H1 (cell line): Measurements from ENCODE around the gene MED19. TPM values are rescaled to one million over a fixed set of nuclear protein-coding genes. Genes with fewer than 3 reads are reported as not detected.
"Not testable (repeated sequence)": the region's sequence is repeated elsewhere in the genome, so short reads cannot be mapped to it uniquely, and the experiment has no call there.

Experiments
- CTCF ChIA-PET: fragments of 300-600 bp; sonication (Branson Sonifier 250); formaldehyde crosslinking; loops from one replicate; lab custom pipeline; 2021; ENCODE audit not compliant: partially characterized antibody; lab: Charles Lee
- POLR2A ChIA-PET: fragments of 300-600 bp; sonication (Branson Sonifier 250); formaldehyde crosslinking; loops from one replicate; lab custom pipeline; 2021; ENCODE audit warnings: inconsistent platforms; ENCODE audit not compliant: partially characterized antibody; lab: Charles Lee
- DNase-seq, 2 experiments: peaks; one replicate each; pipeline versions ENCODE4 v3.0.0 to v3.0.0-alpha.2; 2010 to 2022; ENCODE audit warnings: low spot score in 2 of 2, low read depth in 1 of 2, mixed read lengths in 1 of 2
- FAIRE-seq: peaks from 2 replicates; lab custom pipeline; 2011; peaks lifted over from hg19 to GRCh38; lab: Jason Lieb, UNC
- H2AFZ ChIP-seq: 2 replicates; pipeline ENCODE4 v1.8.1; 2012; ENCODE audit warnings: low read length, inconsistent platforms
- H2AK5ac ChIP-seq: 2 replicates; pipeline ENCODE4 v1.6.1; 2013; ENCODE audit warnings: low read depth, low read length
- H2BK120ac ChIP-seq: replicated peaks from 2 replicates; pipeline ENCODE3; 2013; ENCODE audit warnings: low read depth, low read length, inconsistent platforms
- H2BK12ac ChIP-seq: 2 replicates; pipeline ENCODE4 v1.6.1; 2013; ENCODE audit warnings: low read depth, low read length
- H2BK15ac ChIP-seq: 2 replicates; pipeline ENCODE4 v1.6.1; 2013; ENCODE audit warnings: low read length
- H2BK20ac ChIP-seq: 2 replicates; pipeline ENCODE4 v1.6.1; 2013; ENCODE audit warnings: low read length
- H2BK5ac ChIP-seq: 2 replicates; pipeline ENCODE4 v1.6.1; 2013; ENCODE audit warnings: low read depth, low read length
- H3K14ac ChIP-seq: 2 replicates; pipeline ENCODE4 v1.6.1; 2013; ENCODE audit warnings: inconsistent platforms; ENCODE audit not compliant: insufficient read length
- H3K18ac ChIP-seq: 2 replicates; pipeline ENCODE4 v1.6.1; 2013; ENCODE audit warnings: low read length; ENCODE audit errors: extremely low read depth
- H3K23ac ChIP-seq: 2 replicates; pipeline ENCODE4 v1.6.1; 2013; ENCODE audit warnings: inconsistent platforms; ENCODE audit not compliant: insufficient read length
- H3K23me2 ChIP-seq: 2 replicates; pipeline ENCODE4 v1.6.1; 2013; ENCODE audit warnings: low read depth, low read length
- H3K27ac ChIP-seq: 2 replicates; pipeline ENCODE4 v1.6.1; 2011; ENCODE audit warnings: low read depth, low read length, inconsistent platforms
- H3K27me3 ChIP-seq, 4 experiments: replicated peaks in 1 of 4; 1 replicate in 1 of 4; 2 replicates in 3 of 4; pipeline versions ENCODE4 v1.6.1 to v1.8.1; 2011 to 2013; ENCODE audit warnings: low read length in 3 of 4, mild to moderate bottlenecking in 3 of 4, inconsistent platforms in 2 of 4, mixed read lengths in 2 of 4, moderate library complexity in 1 of 4; ENCODE audit not compliant: control insufficient read depth in 3 of 4, insufficient read depth in 3 of 4; ENCODE audit errors: extremely low read depth in 1 of 4
- H3K36me3 ChIP-seq, 4 experiments: 2 replicates each; pipeline versions ENCODE4 v1.6.1 to v1.8.1; 2011 to 2013; ENCODE audit warnings: mild to moderate bottlenecking in 4 of 4, low read length in 3 of 4, moderate library complexity in 2 of 4, control low read depth in 1 of 4, inconsistent platforms in 1 of 4; ENCODE audit not compliant: insufficient read depth in 4 of 4, control insufficient read depth in 2 of 4
- H3K4ac ChIP-seq: replicated peaks from 2 replicates; pipeline ENCODE3; 2013; ENCODE audit warnings: low read length, low read depth, mixed read lengths, inconsistent platforms; ENCODE audit not compliant: insufficient read length
- H3K4me1 ChIP-seq, 4 experiments: replicated peaks in 1 of 4; 1 replicate in 1 of 4; 2 replicates in 3 of 4; pipeline versions ENCODE4 v1.6.1 to v1.8.1; 2011 to 2013; ENCODE audit warnings: low read length in 3 of 4, inconsistent platforms in 2 of 4, mixed read lengths in 1 of 4; ENCODE audit not compliant: insufficient read depth in 4 of 4, control insufficient read depth in 3 of 4
- H3K4me2 ChIP-seq, 2 experiments: 2 replicates each; pipeline versions ENCODE4 v1.6.1 to v1.8.1; 2011 to 2013; ENCODE audit warnings: low read depth in 2 of 2, low read length in 2 of 2, control low read depth in 1 of 2, inconsistent platforms in 1 of 2, mild to moderate bottlenecking in 1 of 2; ENCODE audit not compliant: insufficient read depth in 1 of 2
- H3K4me3 ChIP-seq, 4 experiments: fragments of 200-600, 300-600 bp in 1 of 4; sonication (generic), shearing (Covaris generic), sonication (Bioruptor Twin) in 1 of 4; 2 replicates each; pipeline versions ENCODE4 v1.5.1 to v1.8.1; 2011 to 2016; ENCODE audit warnings: low read length in 4 of 4, low read depth in 3 of 4, control low read depth in 2 of 4, inconsistent platforms in 2 of 4, mild to moderate bottlenecking in 2 of 4, mixed read lengths in 1 of 4, moderate library complexity in 1 of 4; ENCODE audit not compliant: insufficient read depth in 2 of 4; ENCODE audit errors: extremely low read depth in 1 of 4
- H3K56ac ChIP-seq: replicated peaks from 2 replicates; pipeline ENCODE3; 2013; ENCODE audit warnings: low read depth, mild to moderate bottlenecking, mixed read lengths, low read length, inconsistent platforms; ENCODE audit not compliant: insufficient read length
- H3K79me1 ChIP-seq: 2 replicates; pipeline ENCODE4 v1.6.1; 2013; ENCODE audit warnings: low read depth, low read length, control low read depth
- H3K79me2 ChIP-seq, 2 experiments: 2 replicates each; pipeline versions ENCODE4 v1.6.1 to v1.8.1; 2012 to 2013; ENCODE audit warnings: low read length in 2 of 2, mild to moderate bottlenecking in 2 of 2, inconsistent platforms in 1 of 2; ENCODE audit not compliant: insufficient read depth in 2 of 2, control insufficient read depth in 1 of 2
- H3K9ac ChIP-seq, 4 experiments: replicated peaks in 1 of 4; 1 replicate in 1 of 4; 2 replicates in 3 of 4; pipeline versions ENCODE4 v1.6.1 to v1.8.1; 2011 to 2013; ENCODE audit warnings: low read depth in 3 of 4, low read length in 3 of 4, control low read depth in 2 of 4, mild to moderate bottlenecking in 2 of 4, moderate library complexity in 2 of 4, inconsistent platforms in 1 of 4; ENCODE audit errors: extremely low read depth in 1 of 4
- H3K9me3 ChIP-seq, 2 experiments: 2 replicates each; pipeline versions ENCODE4 v1.6.1 to v1.8.1; 2012 to 2013; ENCODE audit warnings: mild to moderate bottlenecking in 2 of 2, moderate library complexity in 2 of 2, control low read depth in 1 of 2, inconsistent platforms in 1 of 2, low read depth in 1 of 2, low read length in 1 of 2, mixed read lengths in 1 of 2; ENCODE audit not compliant: insufficient read depth in 2 of 2
- H4K20me1 ChIP-seq, 2 experiments: replicated peaks in 1 of 2; 2 replicates each; pipeline versions ENCODE3 to v1.8.1; 2011 to 2013; ENCODE audit warnings: inconsistent platforms in 2 of 2, low read length in 2 of 2, mild to moderate bottlenecking in 1 of 2; ENCODE audit not compliant: insufficient read depth in 2 of 2, control insufficient read depth in 1 of 2
- H4K5ac ChIP-seq: 2 replicates; pipeline ENCODE4 v1.6.1; 2013; ENCODE audit warnings: low read length, low read depth, mixed read lengths, inconsistent platforms; ENCODE audit not compliant: insufficient read length
- H4K8ac ChIP-seq: 2 replicates; pipeline ENCODE4 v1.8.0; 2013; ENCODE audit warnings: mild to moderate bottlenecking, moderate library complexity, low read length, inconsistent platforms; ENCODE audit not compliant: insufficient read depth; ENCODE audit errors: extremely low read depth
- H4K91ac ChIP-seq: replicated peaks from 2 replicates; pipeline ENCODE3; 2013; ENCODE audit warnings: low read length, mixed read lengths, inconsistent platforms; ENCODE audit not compliant: insufficient read length
- WGBS, 2 experiments: shearing (Covaris generic) in 1 of 2; methylation state at CpG; one replicate each; pipeline versions ENCODE4 v1.1.6 to v1.1.7; 2013 to 2015; ENCODE audit warnings: low lambda C conversion rate in 2 of 2, mixed read lengths in 2 of 2, inconsistent platforms in 1 of 2, low coverage in 1 of 2, missing lambda C conversion rate in 1 of 2; ENCODE audit not compliant: insufficient replicate concordance in 2 of 2, insufficient coverage in 1 of 2, insufficient read length in 1 of 2; ENCODE audit errors: extremely low coverage in 1 of 2, missing lambda C conversion rate in 1 of 2; 5-methylcytosine and 5-hydroxymethylcytosine counted together
- polyA plus RNA-seq, 7 experiments: library from polyadenylated mRNA; depleted of rRNA in 3 of 7; stranded (reverse) in 5 of 7; unstranded in 2 of 7; fragments of >200 nt in 5 of 7; fragments of 200-250 nt in 2 of 7; gene quantifications; 1 replicate in 5 of 7; 2 replicates in 1 of 7; 4 replicates in 1 of 7; pipeline versions ENCODE4 v1.2.1 to v1.2.3, GENCODE V29; 2011 to 2013; ENCODE audit warnings: missing spikeins in 2 of 7, mixed read lengths in 2 of 7
- total RNA-seq: library from RNA; stranded (reverse); fragmentation: NEBNext Ultra II Directional; extraction: Animal tissue kit (Norgen Biotek cat#: 25700); gene quantifications from 2 replicates; pipeline ENCODE4 v1.2.1, GENCODE V29; 2021

The MED19 gene
- total and polyA plus RNA-seq, 2 of the 8 experiments (the other 6 are each of a cell fraction or from before 2014, with no cell fraction given), result 19.4 to 35.4 TPM

GRCh38 chr11:57705432-57705831, 6.6 kb downstream of the MED19 start:
- H3K14ac ChIP-seq, DNase-seq, H3K23me2 ChIP-seq, H3K9ac ChIP-seq, H2BK20ac ChIP-seq, H4K5ac ChIP-seq, H3K18ac ChIP-seq, H3K23ac ChIP-seq, H3K56ac ChIP-seq, H3K4me3 ChIP-seq, H4K20me1 ChIP-seq, H3K79me2 ChIP-seq, H2BK15ac ChIP-seq, H3K27me3 ChIP-seq, H2BK120ac ChIP-seq, H3K4me1 ChIP-seq, H3K79me1 ChIP-seq, H2BK5ac ChIP-seq, H3K27ac ChIP-seq, H2BK12ac ChIP-seq, H3K4me2 ChIP-seq, H4K8ac ChIP-seq, H2AFZ ChIP-seq, H2AK5ac ChIP-seq, H4K91ac ChIP-seq, H3K9me3 ChIP-seq, H3K4ac ChIP-seq, FAIRE-seq: not testable (repeated sequence)
- 84% methylated on average over 6 of the region's 8 CpGs; no CpG with 5 or more reads in 1 of the 2 experiments for WGBS, 2 experiments
- H3K36me3 ChIP-seq, result peaks cover 13 to 34% (median 24%) of the 10 kb centered on the region in 4 experiments
- POLR2A ChIA-PET, result interaction anchor here (0.7 to 2.0 kb wide), 6 partner anchors 12 to 42 kb away, joined by 3 to 9 read pairs (median 4); partner anchors contain the start of gene SELENOH
- CTCF ChIA-PET, result interaction anchor here (1.2 to 1.5 kb wide), 3 partner anchors 46 to 355 kb away, joined by 3 to 5 read pairs (median 4); partner anchors contain the start of gene BTBD18
